Immature natural killer cell (primary cell): Measurements from ENCODE around the gene CTRB2. TPM values are rescaled to one million over a fixed set of nuclear protein-coding genes. Genes with fewer than 3 reads are reported as not detected.

Source experiments
- DNase-seq, 3 donors: peaks; one replicate each; pipeline ENCODE4 v3.0.0; 2022; ENCODE audit warnings: mixed read lengths in 1 of 3
- H3K27ac Mint-ChIP-seq, 6 donors: one replicate each; pipeline ENCODE4 v1.8.0; 2020; ENCODE audit warnings: mixed read lengths in 6 of 6, mild to moderate bottlenecking in 5 of 6, inconsistent platforms in 4 of 6, moderate library complexity in 3 of 6
- H3K27me3 Mint-ChIP-seq, 3 donors: one replicate each; pipeline ENCODE4 v1.8.0; 2020 to 2021; ENCODE audit warnings: low read depth in 3 of 3, mild to moderate bottlenecking in 3 of 3, mixed read lengths in 3 of 3, moderate library complexity in 3 of 3, inconsistent platforms in 1 of 3
- H3K36me3 Mint-ChIP-seq, 3 donors: one replicate each; pipeline ENCODE4 v1.8.0; 2020; ENCODE audit warnings: mixed read lengths in 3 of 3, inconsistent platforms in 2 of 3, mild to moderate bottlenecking in 2 of 3
- H3K4me1 Mint-ChIP-seq, 2 donors: one replicate each; pipeline ENCODE4 v1.8.0; 2020; ENCODE audit warnings: inconsistent platforms in 2 of 2, mild to moderate bottlenecking in 2 of 2, mixed read lengths in 2 of 2, moderate library complexity in 1 of 2
- H3K4me3 Mint-ChIP-seq, 5 donors: one replicate each; pipeline ENCODE4 v1.8.0; 2020; ENCODE audit warnings: mild to moderate bottlenecking in 5 of 5, mixed read lengths in 5 of 5, inconsistent platforms in 3 of 5, moderate library complexity in 3 of 5
- H3K9me3 Mint-ChIP-seq, 6 donors: one replicate each; pipeline ENCODE4 v1.8.0; 2020; ENCODE audit warnings: mild to moderate bottlenecking in 6 of 6, mixed read lengths in 6 of 6, inconsistent platforms in 4 of 6, moderate library complexity in 3 of 6
- polyA plus RNA-seq, 3 donors: library from polyadenylated mRNA; unstranded; fragments of 300-500 nt; fragmentation: Illumina TruSeq; gene quantifications; one replicate each; pipeline ENCODE4 v1.2.3, GENCODE V29; 2021

The CTRB2 gene
- not detected for polyA plus RNA-seq

DNA sequence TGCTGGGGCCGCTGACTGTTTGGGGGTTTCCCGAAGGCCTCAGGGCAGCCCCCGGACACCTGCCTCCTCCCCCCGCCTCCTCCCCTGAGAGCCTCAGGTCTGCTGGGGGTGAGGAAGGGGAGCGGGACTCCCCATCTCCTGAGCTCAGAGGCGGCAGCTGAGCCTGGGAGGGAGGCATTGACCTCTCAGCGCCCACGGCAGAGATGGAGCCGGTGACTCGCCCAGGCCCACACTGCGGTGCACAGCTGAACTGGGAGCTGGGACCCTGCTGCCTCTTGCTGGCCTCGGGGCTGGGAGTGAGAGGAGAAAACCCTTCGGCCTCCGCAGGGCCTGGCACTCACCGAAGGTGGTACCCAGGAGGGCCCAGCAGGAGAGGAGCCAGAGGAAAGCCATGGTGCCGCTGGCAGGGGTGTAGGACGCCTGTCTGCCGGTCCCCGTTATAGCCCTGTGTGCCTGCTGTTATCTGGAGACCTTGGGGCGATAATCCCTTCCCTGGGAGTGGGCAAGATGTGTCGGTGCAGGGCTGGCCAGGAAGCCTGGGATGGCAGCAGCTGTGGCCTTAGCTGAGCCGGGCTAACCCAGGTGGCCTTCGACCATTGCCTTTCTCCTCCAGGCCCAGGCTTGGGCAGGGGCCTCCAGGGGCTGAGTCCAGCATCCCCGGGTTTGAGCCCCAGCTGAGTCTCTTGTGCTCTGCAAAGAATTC, at the start of gene CTRB2:
CTRB2 (minus strand) TSS at position 413 of the 703 bp plus-strand sequence; CDS start at position 393, 20 bp downstream.
- no peaks in the 10 kb centered on the region for H3K36me3 Mint-ChIP-seq
- H3K27me3 Mint-ChIP-seq = peaks cover 0 to 5% (median 0%) of the 10 kb centered on the region in 3 donors
- no peak within 1 kb of the TSS for H3K4me3 Mint-ChIP-seq
- no peak for DNase-seq
- H3K9me3 Mint-ChIP-seq = no peaks in the 10 kb centered on the region
- no peaks in the 10 kb centered on the region for H3K4me1 Mint-ChIP-seq
- no peak within 1 kb of the TSS for H3K27ac Mint-ChIP-seq

DNA sequence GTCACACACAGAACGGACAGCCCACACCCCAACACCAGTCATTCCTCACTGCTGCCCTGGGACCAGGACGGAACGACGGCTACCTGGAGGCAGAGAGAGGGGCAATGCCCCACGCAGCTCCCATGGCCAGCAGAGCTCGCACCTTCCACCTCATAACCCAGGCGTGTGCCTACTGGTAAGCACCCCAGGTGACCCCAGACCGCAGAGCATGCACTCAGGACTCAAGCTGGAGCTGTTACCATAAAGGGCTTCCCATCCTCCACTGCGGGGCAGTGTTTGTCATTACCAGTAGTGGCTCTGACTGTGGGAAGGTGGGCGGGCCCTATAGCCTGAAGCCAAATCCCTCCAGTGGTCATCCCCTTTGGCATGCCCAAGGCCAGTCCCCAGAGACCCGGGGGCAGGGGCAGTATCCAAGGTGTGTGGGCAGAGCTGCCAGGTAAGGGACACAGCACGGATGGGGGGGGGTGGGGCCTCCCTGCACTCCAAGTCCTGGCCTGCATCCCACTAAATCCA, 49.2 kb upstream of the CTRB2 start:
- peaks cover 8 to 15% (median 12%) of the 10 kb centered on the region in 3 donors for H3K27me3 Mint-ChIP-seq
- H3K9me3 Mint-ChIP-seq = peaks cover 0 to 2% (median 0%) of the 10 kb centered on the region in 6 donors
- no peak overlapping the region for H3K27ac Mint-ChIP-seq
- H3K4me3 Mint-ChIP-seq = no peak overlapping the region
- no peaks in the 10 kb centered on the region for H3K4me1 Mint-ChIP-seq
- DNase-seq = no peak
- H3K36me3 Mint-ChIP-seq = no peaks in the 10 kb centered on the region

DNA sequence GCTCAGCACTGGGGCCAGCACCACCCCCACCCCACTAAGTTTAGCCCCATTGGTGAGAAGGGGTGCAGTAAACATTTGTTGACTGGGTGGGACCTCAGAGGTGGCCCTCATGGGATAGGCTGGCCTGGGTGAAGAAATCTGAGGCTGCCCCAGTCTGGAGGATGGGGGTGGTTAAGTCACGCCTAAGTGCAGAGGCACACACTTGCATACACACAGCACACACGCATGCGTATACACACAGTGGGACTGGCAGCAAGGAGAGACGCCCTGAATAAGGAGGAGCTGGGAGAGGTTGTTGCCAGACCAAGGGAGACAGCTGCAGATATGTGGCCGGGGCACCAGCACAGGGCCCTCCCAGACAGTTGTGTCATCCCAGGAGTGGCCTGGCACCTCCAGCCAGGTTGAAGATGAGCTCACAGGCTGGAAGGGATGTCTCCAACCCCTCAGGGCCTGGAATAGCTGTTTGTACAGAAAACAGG, 47.4 kb upstream of the CTRB2 start:
- H3K4me3 Mint-ChIP-seq = no peak overlapping the region
- no peak for DNase-seq
- peaks cover 8 to 15% (median 10%) of the 10 kb centered on the region in 3 donors for H3K27me3 Mint-ChIP-seq
- H3K4me1 Mint-ChIP-seq = peaks cover 0 to 4% of the 10 kb centered on the region in 2 donors
- H3K9me3 Mint-ChIP-seq = peaks cover 0 to 2% (median 0%) of the 10 kb centered on the region in 6 donors
- no peaks in the 10 kb centered on the region for H3K36me3 Mint-ChIP-seq
- H3K27ac Mint-ChIP-seq = no peak overlapping the region

- H3K4me3 Mint-ChIP-seq = peak overlapping the region in 1 of 5 donors; percentile 24
- no peak for DNase-seq
- H3K27ac Mint-ChIP-seq = no peak overlapping the region
- H3K36me3 Mint-ChIP-seq = no peaks in the 10 kb centered on the region
- peaks cover 0 to 4% of the 10 kb centered on the region in 2 donors for H3K4me1 Mint-ChIP-seq
- peaks cover 0 to 2% (median 0%) of the 10 kb centered on the region in 6 donors for H3K9me3 Mint-ChIP-seq
- H3K27me3 Mint-ChIP-seq = peaks cover 3 to 12% (median 8%) of the 10 kb centered on the region in 3 donors
Observed at GRCh38 chr16:75252946-75253911, 46.3 kb upstream of the CTRB2 start.

DNA sequence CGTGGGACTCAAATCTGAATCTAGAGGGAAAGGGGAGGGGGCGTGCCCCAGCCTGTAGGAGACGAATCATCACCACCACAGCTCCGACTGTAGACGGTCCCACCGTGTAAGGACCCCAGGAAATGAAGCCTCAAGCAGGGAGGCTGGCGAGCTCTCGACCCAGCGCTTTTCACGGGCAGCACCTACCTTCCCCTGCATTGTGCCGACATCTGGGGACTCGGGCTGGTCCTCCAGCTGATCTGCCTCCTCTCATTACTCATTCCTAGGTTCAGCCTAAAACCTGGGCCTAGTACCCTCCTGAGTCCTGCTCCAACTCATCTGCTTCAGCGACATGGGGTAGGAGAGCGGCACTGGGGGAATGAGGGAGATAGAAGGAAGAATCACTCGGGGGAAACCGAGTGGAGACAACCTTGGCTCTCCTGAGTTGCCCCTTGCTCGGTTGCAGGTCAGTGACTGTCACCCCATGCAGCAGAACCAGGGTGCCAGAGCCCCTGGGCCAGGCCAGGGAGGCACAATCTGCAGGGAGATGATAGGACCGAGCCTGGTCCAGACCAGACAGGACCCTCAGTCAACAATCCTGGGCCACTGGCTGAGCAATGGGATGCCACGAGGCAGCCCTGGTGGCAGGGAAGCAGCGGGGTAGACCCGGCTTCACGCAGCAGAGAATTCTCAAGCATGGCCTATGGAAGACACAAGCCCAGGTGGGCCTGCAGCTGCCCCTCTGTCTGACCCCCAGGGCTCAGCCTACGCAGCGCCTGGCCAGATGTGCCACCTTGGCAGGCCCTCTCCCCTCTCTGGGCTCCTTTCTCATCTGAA, 45.3 kb upstream of the CTRB2 start:
- H3K9me3 Mint-ChIP-seq = peaks cover 0 to 2% (median 0%) of the 10 kb centered on the region in 6 donors
- no peaks in the 10 kb centered on the region for H3K36me3 Mint-ChIP-seq
- H3K27me3 Mint-ChIP-seq = peaks cover 3 to 12% (median 6%) of the 10 kb centered on the region in 3 donors
- no peak for DNase-seq
- H3K4me3 Mint-ChIP-seq = peak overlapping the region in 4 of 5 donors; percentile 38 to 55 (median 44)
- H3K4me1 Mint-ChIP-seq = peaks cover 0 to 4% of the 10 kb centered on the region in 2 donors
- H3K27ac Mint-ChIP-seq = no peak overlapping the region

DNA sequence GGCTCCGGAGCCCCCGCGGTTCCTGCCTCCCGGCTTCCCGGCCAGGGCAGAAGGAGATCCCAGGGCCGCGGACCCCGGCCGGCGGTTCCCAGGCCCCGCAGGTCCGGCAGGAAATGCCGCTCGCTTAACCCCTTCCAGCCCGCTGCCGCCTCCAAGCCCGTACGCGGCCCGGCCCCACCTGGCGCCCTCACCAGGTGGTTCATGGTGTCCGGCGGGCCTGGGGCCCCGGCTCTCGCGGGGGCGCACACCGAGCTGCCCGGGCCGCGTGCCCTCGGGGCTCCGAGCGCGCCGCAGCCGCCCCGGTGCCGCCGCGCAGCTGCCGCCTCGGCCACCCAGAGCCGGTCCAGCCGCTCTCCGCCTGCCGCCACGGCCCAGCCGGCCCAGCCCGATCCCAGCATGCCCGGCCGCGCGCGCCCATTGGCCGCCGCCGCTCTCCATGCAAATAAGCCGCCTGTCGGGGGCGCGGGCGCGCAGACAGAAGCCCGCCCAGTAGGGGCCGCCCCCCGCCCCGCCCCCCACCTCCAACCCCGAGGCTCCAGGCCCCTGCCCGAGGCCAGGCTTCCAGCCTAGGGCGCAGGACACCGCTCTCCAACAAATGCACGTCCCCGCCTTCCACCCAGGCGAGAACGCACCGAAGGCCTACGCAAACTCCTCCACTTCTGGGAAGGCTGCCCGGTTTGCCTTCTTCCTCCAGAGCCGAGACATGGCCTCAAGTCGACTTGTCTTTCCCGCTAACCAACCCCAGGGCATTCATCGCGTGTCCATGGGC, 44.5 kb upstream of the CTRB2 start, which contains the start of gene BCAR1:
BCAR1 (minus strand) TSS at position 345 of the 769 bp plus-strand sequence; CDS start at position 203, 142 bp downstream.
- no peak within 1 kb of the TSS for H3K27ac Mint-ChIP-seq
- DNase-seq = no peak

GRCh38 chr16:75250809-75251279, 43.9 kb upstream of the CTRB2 start:
- Mint-ChIP-seq H3K27ac (no peak overlapping the region), H3K27me3 (peaks cover 5 to 16% (median 11%) of the 10 kb centered on the region in 3 donors), H3K9me3 (peaks cover 0 to 2% (median 0%) of the 10 kb centered on the region in 6 donors), H3K36me3 (no peaks in the 10 kb centered on the region), H3K4me3 (no peak overlapping the region), H3K4me1 (peaks cover 0 to 4% of the 10 kb centered on the region in 2 donors)
- no peak for DNase-seq

More for the DNA sequence above, 44.5 kb upstream of the CTRB2 start, which contains the start of gene BCAR1:
- Mint-ChIP-seq H3K9me3 (peaks cover 0 to 2% (median 0%) of the 10 kb centered on the region in 6 donors), H3K36me3 (no peaks in the 10 kb centered on the region), H3K4me3 (peak within 1 kb of the TSS in 4 of 5 donors; percentile 38 to 55 (median 44)), H3K27me3 (peaks cover 5 to 16% (median 10%) of the 10 kb centered on the region in 3 donors), H3K4me1 (peaks cover 0 to 4% of the 10 kb centered on the region in 2 donors)

- Mint-ChIP-seq H3K27ac (no peak overlapping the region), H3K4me3 (peak overlapping the region; percentile 10 to 46 (median 30)), H3K4me1 (peaks cover 0 to 4% of the 10 kb centered on the region in 2 donors), H3K27me3 (peaks cover 5 to 13% (median 11%) of the 10 kb centered on the region in 3 donors), H3K9me3 (peaks cover 0 to 2% (median 0%) of the 10 kb centered on the region in 6 donors), H3K36me3 (no peaks in the 10 kb centered on the region)
- DNase-seq = no peak
Observed at GRCh38 chr16:75250089-75250808, 43.3 kb upstream of the CTRB2 start.

DNA sequence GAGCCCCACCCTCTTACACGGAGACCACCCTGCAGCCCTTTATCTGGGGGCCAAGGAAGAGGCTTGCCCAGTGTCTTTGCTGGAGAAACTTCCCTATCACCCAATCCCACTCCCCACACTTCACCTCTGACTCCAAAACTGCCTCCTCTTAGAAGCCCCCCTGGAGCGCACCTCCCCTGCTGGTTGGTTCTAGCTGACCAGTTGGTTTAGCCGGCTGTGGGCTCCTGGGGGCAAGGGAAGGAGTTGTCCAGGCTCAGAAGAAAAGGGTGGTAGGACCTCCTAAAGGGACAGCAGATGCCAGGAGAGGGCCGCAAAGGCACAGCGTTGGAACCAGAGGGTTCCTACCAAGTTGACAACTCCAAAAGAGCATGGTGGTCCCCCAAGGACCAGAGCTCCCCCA, 42.5 kb upstream of the CTRB2 start:
- H3K27ac Mint-ChIP-seq = no peak overlapping the region
- no peak for DNase-seq
- peaks cover 0 to 4% of the 10 kb centered on the region in 2 donors for H3K4me1 Mint-ChIP-seq
- no peaks in the 10 kb centered on the region for H3K36me3 Mint-ChIP-seq
- no peak overlapping the region for H3K4me3 Mint-ChIP-seq
- peaks cover 0 to 2% (median 0%) of the 10 kb centered on the region in 6 donors for H3K9me3 Mint-ChIP-seq
- peaks cover 5 to 11% (median 9%) of the 10 kb centered on the region in 3 donors for H3K27me3 Mint-ChIP-seq

DNA sequence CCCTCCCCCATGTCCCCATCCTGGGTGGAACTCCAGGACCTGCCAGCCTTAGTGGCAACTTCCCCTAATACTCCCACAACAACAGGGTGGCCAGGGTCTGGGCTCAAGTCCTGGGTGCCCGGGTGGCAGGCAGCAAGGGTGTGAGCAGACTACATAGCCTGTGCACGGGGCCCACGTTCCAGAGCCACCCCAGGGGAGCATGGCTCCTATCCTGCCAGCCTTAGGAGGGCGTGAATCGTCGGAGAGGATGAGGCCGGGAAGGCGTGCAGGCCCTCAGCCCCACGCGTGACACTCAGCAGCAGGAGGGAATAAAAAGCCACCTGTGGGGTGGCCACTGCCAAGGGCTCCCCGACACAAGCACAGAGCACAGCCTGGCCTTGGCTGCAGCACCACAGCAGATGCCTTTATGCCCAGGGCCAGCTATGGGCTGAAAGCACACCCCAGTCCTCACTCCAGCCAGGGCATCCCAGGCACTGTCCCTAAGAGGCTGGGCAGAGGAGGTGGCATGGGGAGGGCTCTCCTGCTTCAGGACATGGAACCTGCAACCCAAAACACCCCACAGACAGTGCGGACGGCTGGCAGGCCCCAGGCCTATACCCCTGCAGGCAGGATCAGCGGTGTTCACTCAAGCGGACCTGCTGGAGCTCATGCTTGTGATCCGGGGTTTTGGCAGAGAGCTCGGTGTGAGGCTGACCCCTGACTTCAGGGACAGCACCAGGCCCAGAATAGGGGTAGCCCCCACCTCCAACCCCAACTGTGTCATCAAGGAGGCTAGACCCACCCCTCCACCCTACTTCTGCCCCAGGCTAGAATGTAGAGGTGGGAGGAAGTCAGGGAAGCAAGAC, 41.8 kb upstream of the CTRB2 start:
- no peaks in the 10 kb centered on the region for H3K36me3 Mint-ChIP-seq
- H3K4me3 Mint-ChIP-seq = no peak overlapping the region
- peaks cover 0 to 4% of the 10 kb centered on the region in 2 donors for H3K4me1 Mint-ChIP-seq
- H3K9me3 Mint-ChIP-seq = no peaks in the 10 kb centered on the region
- H3K27me3 Mint-ChIP-seq = peaks cover 5 to 13% (median 8%) of the 10 kb centered on the region in 3 donors
- DNase-seq = no peak
- H3K27ac Mint-ChIP-seq = no peak overlapping the region

DNA sequence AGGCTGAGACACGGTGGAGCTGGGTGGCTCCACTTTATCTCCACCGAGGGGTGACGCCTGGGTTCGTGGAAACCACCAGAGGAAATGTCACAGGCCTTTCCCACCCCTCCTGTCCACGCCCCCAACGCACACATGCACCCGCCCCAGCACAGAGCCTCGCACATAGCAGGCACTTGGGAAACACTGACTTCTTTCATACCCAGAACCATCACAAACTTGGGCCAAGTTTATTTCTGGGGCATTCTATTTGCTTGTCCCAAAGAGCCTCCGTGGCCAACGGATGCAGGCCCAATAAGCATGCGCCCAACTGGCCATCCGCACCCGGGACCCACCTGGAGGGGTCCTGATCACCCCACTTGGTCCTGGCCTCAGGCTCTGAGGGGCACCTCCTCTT, 41.2 kb upstream of the CTRB2 start:
- Mint-ChIP-seq H3K4me3 (no peak overlapping the region), H3K27ac (no peak overlapping the region), H3K27me3 (peaks cover 5 to 13% (median 6%) of the 10 kb centered on the region in 3 donors), H3K9me3 (no peaks in the 10 kb centered on the region), H3K36me3 (no peaks in the 10 kb centered on the region), H3K4me1 (peaks cover 0 to 4% of the 10 kb centered on the region in 2 donors)
- no peak for DNase-seq
